Mesothelial cell of epicardium (in vitro differentiated cells): ENCODE data around the gene SLX4IP. TPM values are rescaled to one million over a fixed set of nuclear protein-coding genes. Genes with fewer than 3 reads are reported as not detected.
A peak's percentile ranks its signal among the peaks of the same experiment; 100 is the strongest.

Source experiments
- DNase-seq, 2 experiments: peaks; one replicate each; pipeline ENCODE4 v3.0.0; 2021; ENCODE audit warnings: low spot score in 2 of 2; ENCODE audit not compliant: unreplicated experiment in 2 of 2
- H3K27ac Mint-ChIP-seq: 2 replicates; pipeline ENCODE4 v1.8.0; 2021; ENCODE audit warnings: mixed read lengths
- H3K27me3 Mint-ChIP-seq: 2 replicates; pipeline ENCODE4 v1.8.0; 2021; ENCODE audit warnings: low read depth, mixed read lengths
- H3K36me3 Mint-ChIP-seq: 2 replicates; pipeline ENCODE4 v1.8.0; 2021; ENCODE audit warnings: mixed read lengths
- H3K4me1 Mint-ChIP-seq: 2 replicates; pipeline ENCODE4 v1.8.0; 2021; ENCODE audit warnings: mixed read lengths
- H3K4me3 Mint-ChIP-seq: 2 replicates; pipeline ENCODE4 v1.8.0; 2021; ENCODE audit warnings: mild to moderate bottlenecking, moderate library complexity, mixed read lengths
- H3K9me3 Mint-ChIP-seq: 2 replicates; pipeline ENCODE4 v1.8.0; 2021; ENCODE audit warnings: mixed read lengths
- total RNA-seq: library from RNA; stranded (reverse); gene quantifications from 3 replicates; pipeline ENCODE4 v1.2.1, GENCODE V29; 2021
- TF ChIP-seq, protein P1 (sequence below): fragments of 200-600 bp; sonication (generic); IDR thresholded peaks from one replicate; pipeline ENCODE4 v1.5.0; 2021; ENCODE audit warnings: antibody characterized with exemption; ENCODE audit not compliant: unreplicated experiment

The SLX4IP gene
- total RNA-seq, 1 donor from 2014 or later = 10.4 TPM

- Mint-ChIP-seq H3K27ac (no peak overlapping the region), H3K4me3 (no peak overlapping the region)
- TF ChIP-seq, protein P1, sequence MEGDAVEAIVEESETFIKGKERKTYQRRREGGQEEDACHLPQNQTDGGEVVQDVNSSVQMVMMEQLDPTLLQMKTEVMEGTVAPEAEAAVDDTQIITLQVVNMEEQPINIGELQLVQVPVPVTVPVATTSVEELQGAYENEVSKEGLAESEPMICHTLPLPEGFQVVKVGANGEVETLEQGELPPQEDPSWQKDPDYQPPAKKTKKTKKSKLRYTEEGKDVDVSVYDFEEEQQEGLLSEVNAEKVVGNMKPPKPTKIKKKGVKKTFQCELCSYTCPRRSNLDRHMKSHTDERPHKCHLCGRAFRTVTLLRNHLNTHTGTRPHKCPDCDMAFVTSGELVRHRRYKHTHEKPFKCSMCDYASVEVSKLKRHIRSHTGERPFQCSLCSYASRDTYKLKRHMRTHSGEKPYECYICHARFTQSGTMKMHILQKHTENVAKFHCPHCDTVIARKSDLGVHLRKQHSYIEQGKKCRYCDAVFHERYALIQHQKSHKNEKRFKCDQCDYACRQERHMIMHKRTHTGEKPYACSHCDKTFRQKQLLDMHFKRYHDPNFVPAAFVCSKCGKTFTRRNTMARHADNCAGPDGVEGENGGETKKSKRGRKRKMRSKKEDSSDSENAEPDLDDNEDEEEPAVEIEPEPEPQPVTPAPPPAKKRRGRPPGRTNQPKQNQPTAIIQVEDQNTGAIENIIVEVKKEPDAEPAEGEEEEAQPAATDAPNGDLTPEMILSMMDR = no peak
Observed at GRCh38 chr20:10640897-10641296, 205.8 kb downstream of the SLX4IP start.

DNA sequence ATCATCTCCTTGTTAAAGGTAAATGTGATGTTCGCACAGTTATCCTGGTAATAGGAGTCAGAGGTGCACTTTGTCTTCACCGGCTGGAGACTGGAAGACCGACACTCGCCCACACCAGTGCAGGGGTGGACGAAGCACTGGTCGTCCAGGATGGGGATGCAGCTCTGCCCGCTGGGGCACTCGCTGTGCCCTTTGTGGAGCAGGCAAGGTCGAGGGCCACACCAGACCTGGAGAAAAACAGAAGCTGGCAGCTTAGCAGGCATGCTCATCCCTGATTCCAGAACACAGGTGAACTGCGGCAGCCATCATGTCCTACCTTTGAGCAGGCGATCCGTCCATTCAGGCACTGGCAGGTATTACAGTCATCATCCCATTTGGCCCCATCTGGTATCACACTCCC lies 206.4 kb downstream of the SLX4IP start:
- no peak overlapping the region for H3K27ac Mint-ChIP-seq
- peaks cover 58% of the 10 kb centered on the region for H3K36me3 Mint-ChIP-seq

More at GRCh38 chr20:10640897-10641296, 205.8 kb downstream of the SLX4IP start:
- no peak for DNase-seq
- peaks cover 54% of the 10 kb centered on the region for H3K4me1 Mint-ChIP-seq
- peaks cover 53% of the 10 kb centered on the region for H3K36me3 Mint-ChIP-seq
- no peaks in the 10 kb centered on the region for H3K27me3 Mint-ChIP-seq
- no peaks in the 10 kb centered on the region for H3K9me3 Mint-ChIP-seq

DNA sequence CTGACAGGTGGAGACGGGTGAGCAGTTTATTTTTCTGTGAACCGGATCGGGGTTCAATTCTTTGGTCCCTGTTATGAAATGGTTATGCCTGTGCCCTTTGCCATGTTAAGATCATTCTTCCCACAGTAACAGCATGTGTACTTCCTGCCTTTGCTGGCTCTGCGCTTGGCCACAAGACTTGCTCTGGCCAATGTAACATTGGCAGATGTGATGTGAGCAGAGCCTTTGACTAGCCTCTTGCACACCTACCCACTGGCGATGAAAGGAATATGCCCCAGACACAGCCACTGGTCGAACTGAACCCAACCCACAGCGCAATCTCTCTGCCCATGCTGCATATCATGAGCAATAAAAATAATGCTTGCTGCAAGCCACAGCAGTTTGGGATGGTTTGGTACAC lies 206.8 kb downstream of the SLX4IP start:
- Mint-ChIP-seq H3K36me3 (peaks cover 57% of the 10 kb centered on the region), H3K27ac (no peak overlapping the region), H3K4me1 (peaks cover 46% of the 10 kb centered on the region), H3K9me3 (no peaks in the 10 kb centered on the region), H3K27me3 (no peaks in the 10 kb centered on the region), H3K4me3 (no peak overlapping the region)
- TF ChIP-seq, protein P1 = no peak
- DNase-seq = no peak

More for the DNA sequence above, 206.4 kb downstream of the SLX4IP start:
- H3K27me3 Mint-ChIP-seq = no peaks in the 10 kb centered on the region
- no peak for DNase-seq
- peaks cover 49% of the 10 kb centered on the region for H3K4me1 Mint-ChIP-seq
- no peak overlapping the region for H3K4me3 Mint-ChIP-seq
- TF ChIP-seq, protein P1 = no peak
- H3K9me3 Mint-ChIP-seq = no peaks in the 10 kb centered on the region

DNA sequence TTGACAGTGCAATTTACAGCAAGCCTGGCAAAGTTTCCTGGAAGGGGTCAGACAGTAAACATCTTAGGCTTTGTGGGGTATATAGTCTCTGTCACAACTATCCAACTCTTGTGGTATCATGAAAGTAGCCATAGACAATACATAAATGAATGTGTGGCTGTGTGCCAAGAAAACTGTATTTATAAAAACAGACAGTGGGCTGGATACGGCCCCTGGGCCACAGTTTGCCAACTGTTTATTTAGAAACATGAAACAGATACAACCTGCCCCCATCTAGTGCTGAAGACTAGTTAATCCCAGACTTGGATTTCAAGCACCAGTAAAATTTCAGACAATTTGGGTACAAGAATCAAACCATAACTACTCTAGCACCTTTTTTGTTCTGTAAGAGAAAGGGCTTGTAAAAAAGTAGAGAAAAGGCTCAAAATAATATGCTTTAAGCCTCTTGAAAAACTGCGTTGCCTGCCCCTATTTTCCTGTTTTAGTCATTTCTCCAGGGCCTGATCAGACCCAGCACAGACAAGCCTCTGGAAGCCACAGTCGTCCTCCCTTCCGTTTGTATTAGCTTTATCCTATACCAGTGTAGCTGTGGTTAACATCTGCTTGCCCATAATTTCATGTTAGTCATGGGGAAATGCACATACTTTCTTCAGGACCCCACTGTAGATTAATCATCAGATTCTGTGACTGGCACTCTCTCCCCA lies 207.9 kb downstream of the SLX4IP start:
- Mint-ChIP-seq H3K4me3 (no peak overlapping the region), H3K27ac (peak overlapping the region; percentile 30), H3K4me1 (peaks cover 47% of the 10 kb centered on the region), H3K36me3 (peaks cover 66% of the 10 kb centered on the region), H3K27me3 (no peaks in the 10 kb centered on the region), H3K9me3 (no peaks in the 10 kb centered on the region)
- TF ChIP-seq, protein P1 = no peak
- no peak for DNase-seq

DNA sequence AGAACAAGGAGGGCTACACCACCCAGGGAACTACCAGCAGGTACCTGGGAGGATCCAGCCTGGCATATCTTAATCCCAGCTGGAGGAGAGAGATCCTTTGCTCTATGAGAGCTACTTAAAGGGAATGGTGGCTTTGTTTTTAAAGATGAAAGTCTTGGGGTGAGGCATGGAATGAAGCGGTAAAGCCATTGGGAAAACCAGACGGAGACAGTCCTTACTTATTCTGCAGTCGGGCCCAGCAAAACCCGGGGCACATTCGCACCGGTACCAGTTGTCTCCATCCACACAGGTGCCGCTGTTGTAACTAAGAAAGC lies 208.4 kb downstream of the SLX4IP start:
- Mint-ChIP-seq H3K27ac (peak overlapping the region; percentile 30), H3K9me3 (no peaks in the 10 kb centered on the region), H3K4me1 (peaks cover 47% of the 10 kb centered on the region), H3K27me3 (no peaks in the 10 kb centered on the region), H3K36me3 (peaks cover 65% of the 10 kb centered on the region), H3K4me3 (no peak overlapping the region)
- DNase-seq = no peak
- TF ChIP-seq, protein P1 = no peak
